Uterus (tissue), 4 donors: ENCODE results near the gene LRP2BP. TPM values are rescaled to one million over a fixed set of nuclear protein-coding genes. Genes with fewer than 3 reads are reported as not detected.
"Not testable (repeated sequence)": the region's sequence is repeated elsewhere in the genome, so short reads cannot be mapped to it uniquely, and the experiment has no call there.

Source experiments
- DNase-seq, 2 donors: peaks; one replicate each; pipeline ENCODE4 v3.0.0-alpha.2; 2019 to 2020
- H3K27ac ChIP-seq, 2 donors: fragments of 200-600 bp; sonication (generic); 1 replicate in 1 of 2; 2 replicates in 1 of 2; pipeline ENCODE4 v1.5.1; 2016 to 2018
- H3K27me3 ChIP-seq, 2 donors: fragments of 200-600 bp; sonication (generic); one replicate each; pipeline ENCODE4 v1.5.1; 2018 to 2019; ENCODE audit warnings: control low read depth in 1 of 2
- H3K36me3 ChIP-seq, 2 donors: fragments of 200-600 bp; sonication (generic); one replicate each; pipeline ENCODE4 v1.5.1; 2019; ENCODE audit warnings: control low read depth in 1 of 2
- H3K4me1 ChIP-seq, 2 donors: fragments of 200-600 bp; sonication (generic); one replicate each; pipeline ENCODE4 v1.5.1; 2018 to 2019; ENCODE audit warnings: control low read depth in 1 of 2
- H3K4me3 ChIP-seq, 2 donors: fragments of 200-600 bp; sonication (generic); 1 replicate in 1 of 2; 2 replicates in 1 of 2; pipeline ENCODE4 v1.5.1; 2018 to 2019; ENCODE audit warnings: mild to moderate bottlenecking in 1 of 2
- H3K9me3 ChIP-seq, 2 donors: fragments of 200-600 bp; sonication (generic); one replicate each; pipeline ENCODE4 v1.5.1; 2019; ENCODE audit warnings: control low read depth in 1 of 2
- POLR2A ChIP-seq, 2 donors: fragments of 450-650 bp; IDR thresholded peaks; one replicate each; pipeline ENCODE4 v1.6.1; 2016; ENCODE audit warnings: antibody characterized with exemption in 2 of 2, mild to moderate bottlenecking in 1 of 2, moderate library complexity in 1 of 2
- intact Hi-C: fragments of 100-400 bp; cut with DNase I; formaldehyde crosslinking; loops from one replicate; pipeline ENCODE4 v1.15.1; 2023; ENCODE audit warnings: low total_unique reads
- small RNA-seq: library from RNA; depleted of rRNA; stranded (forward); fragments of <200 nt; gene quantifications from one replicate; pipeline ENCODE3, GENCODE V24; 2016
- total RNA-seq, 4 donors: library from RNA; depleted of rRNA in 3 of 4; stranded (reverse); fragments of >200 nt in 3 of 4; gene quantifications; one replicate each; pipeline versions ENCODE4 v1.1.0 to v1.2.4, GENCODE V29; 2014 to 2023
- TF ChIP-seq, protein P1 (sequence below), 4 experiments: fragments of 200-600 bp in 2 of 4; fragments of 450-650 bp in 2 of 4; sonication (generic) in 2 of 4; IDR thresholded peaks; one replicate each; pipeline ENCODE4 v1.5.1; 2016 to 2019; ENCODE audit warnings: antibody characterized with exemption in 4 of 4, mild to moderate bottlenecking in 2 of 4, moderate library complexity in 1 of 4
- donor health status: DM: yes; HTN: yes; CAD: no.

The LRP2BP gene
- total RNA-seq, 4 donors from 2014 or later: 1.2 to 3.3 (median 2.0) TPM

DNA sequence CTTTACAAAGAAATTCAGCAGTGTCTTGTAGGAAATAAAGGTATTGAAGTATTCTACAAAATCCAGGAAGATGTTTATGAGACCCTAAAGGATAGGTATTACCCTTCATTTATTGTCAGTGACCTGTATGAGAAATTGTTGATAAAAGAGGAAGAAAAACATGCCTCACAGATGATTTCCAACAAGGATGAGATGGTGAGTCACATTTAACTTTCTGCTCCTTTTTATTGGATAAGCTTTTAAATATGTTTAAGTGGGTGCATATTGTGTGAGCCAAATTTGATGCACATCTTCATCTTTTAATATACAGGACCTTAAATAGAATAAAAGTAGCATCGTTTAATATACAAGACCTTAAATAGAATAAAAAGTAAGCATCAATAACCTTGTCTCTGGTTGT lies 72.1 kb downstream of the LRP2BP start:
- Histone ChIP-seq H3K4me1 (no peaks in the 10 kb centered on the region), H3K27me3 (no peaks in the 10 kb centered on the region), H3K9me3 (no peaks in the 10 kb centered on the region), H3K4me3 (no peak overlapping the region), H3K27ac (no peak overlapping the region), H3K36me3 (no peaks in the 10 kb centered on the region)
- no peak for DNase-seq
- TF ChIP-seq, protein P1, sequence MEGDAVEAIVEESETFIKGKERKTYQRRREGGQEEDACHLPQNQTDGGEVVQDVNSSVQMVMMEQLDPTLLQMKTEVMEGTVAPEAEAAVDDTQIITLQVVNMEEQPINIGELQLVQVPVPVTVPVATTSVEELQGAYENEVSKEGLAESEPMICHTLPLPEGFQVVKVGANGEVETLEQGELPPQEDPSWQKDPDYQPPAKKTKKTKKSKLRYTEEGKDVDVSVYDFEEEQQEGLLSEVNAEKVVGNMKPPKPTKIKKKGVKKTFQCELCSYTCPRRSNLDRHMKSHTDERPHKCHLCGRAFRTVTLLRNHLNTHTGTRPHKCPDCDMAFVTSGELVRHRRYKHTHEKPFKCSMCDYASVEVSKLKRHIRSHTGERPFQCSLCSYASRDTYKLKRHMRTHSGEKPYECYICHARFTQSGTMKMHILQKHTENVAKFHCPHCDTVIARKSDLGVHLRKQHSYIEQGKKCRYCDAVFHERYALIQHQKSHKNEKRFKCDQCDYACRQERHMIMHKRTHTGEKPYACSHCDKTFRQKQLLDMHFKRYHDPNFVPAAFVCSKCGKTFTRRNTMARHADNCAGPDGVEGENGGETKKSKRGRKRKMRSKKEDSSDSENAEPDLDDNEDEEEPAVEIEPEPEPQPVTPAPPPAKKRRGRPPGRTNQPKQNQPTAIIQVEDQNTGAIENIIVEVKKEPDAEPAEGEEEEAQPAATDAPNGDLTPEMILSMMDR (IDR thresholded peaks at IDR 0.05): no peak
- no peak for TF ChIP-seq POLR2A (IDR thresholded peaks at IDR 0.05)
- intact Hi-C loops: no loop called here

DNA sequence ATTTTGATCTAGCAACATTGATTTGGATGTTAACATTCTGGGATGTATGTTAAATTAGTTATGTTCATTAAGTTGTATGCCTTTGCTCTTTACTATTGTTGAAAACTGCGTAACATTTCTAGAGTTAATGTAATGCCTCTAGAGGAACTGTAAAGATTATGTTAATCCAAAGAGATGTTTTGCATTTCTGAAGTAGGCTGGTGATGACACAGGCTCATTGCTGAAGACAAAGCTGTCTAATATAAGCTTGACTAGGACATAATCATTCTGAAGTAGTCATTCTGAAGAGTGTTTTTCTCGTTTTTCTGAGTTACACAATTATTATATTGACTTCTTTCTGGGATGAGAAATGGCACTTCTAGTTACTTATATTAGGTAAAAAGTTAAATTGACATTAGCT lies 72.9 kb downstream of the LRP2BP start:
- no peaks in the 10 kb centered on the region for H3K27me3 ChIP-seq
- H3K36me3 ChIP-seq: no peaks in the 10 kb centered on the region
- intact Hi-C loops: no loop called here
- H3K27ac ChIP-seq: no peak overlapping the region
- H3K4me3 ChIP-seq: no peak overlapping the region
- no peaks in the 10 kb centered on the region for H3K4me1 ChIP-seq
- TF ChIP-seq, protein P1 (IDR thresholded peaks at IDR 0.05): no peak
- TF ChIP-seq POLR2A (IDR thresholded peaks at IDR 0.05): no peak
- no peaks in the 10 kb centered on the region for H3K9me3 ChIP-seq
- DNase-seq: no peak

GRCh38 chr4:185318679-185319078 lies 77.0 kb downstream of the LRP2BP start:
- H3K9me3 ChIP-seq: no peaks in the 10 kb centered on the region
- no peaks in the 10 kb centered on the region for H3K27me3 ChIP-seq
- no peaks in the 10 kb centered on the region for H3K4me1 ChIP-seq
- H3K36me3 ChIP-seq: no peaks in the 10 kb centered on the region
- no peak overlapping the region for H3K27ac ChIP-seq
- intact Hi-C loops: no loop called here
- no peak for DNase-seq
- TF ChIP-seq, protein P1 (IDR thresholded peaks at IDR 0.05): no peak
- TF ChIP-seq POLR2A (IDR thresholded peaks at IDR 0.05): no peak
- H3K4me3 ChIP-seq: no peak overlapping the region

DNA sequence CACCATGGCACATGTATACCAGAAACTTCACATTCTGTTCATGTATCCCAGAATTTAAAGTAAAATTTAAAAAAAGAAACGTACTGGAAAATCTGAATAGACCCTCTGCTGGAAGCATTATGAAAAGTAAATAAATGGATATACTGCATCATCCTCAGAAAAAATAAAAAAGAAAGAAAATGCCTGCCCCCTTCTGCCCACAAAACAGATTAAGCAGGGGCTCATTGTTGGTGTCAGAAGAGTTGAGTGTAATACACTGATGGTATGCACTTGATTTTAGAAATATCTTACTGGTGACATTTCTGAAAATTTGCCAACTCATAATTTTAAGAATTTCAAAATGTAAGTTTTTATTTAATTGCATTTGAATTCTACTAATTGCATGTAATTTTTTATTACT lies 77.8 kb downstream of the LRP2BP start:
- Histone ChIP-seq H3K27me3 (no peaks in the 10 kb centered on the region), H3K4me3 (no peak overlapping the region), H3K9me3 (no peaks in the 10 kb centered on the region), H3K36me3 (no peaks in the 10 kb centered on the region), H3K4me1 (no peaks in the 10 kb centered on the region), H3K27ac (no peak overlapping the region)
- TF ChIP-seq POLR2A (IDR thresholded peaks at IDR 0.05): no peak
- TF ChIP-seq, protein P1 (IDR thresholded peaks at IDR 0.05): no peak
- no peak for DNase-seq
- intact Hi-C loops: no loop called here

DNA sequence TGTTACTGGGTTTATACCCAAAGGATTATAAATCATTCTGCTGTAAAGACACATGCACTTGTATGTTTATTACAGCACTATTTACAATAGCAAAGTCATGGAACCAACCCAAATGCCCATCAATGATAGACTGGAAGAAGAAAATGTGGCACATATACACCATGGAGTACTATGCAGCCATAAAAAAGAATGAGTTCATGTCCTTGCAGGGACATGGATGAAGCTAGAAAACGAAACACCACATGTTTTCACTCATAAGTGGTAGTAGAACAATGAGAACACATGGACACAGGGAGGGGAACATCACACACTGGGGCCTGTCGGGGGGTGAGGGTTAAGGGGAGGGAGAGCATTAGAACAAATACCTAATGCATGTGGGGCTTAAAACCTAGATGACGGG lies 78.3 kb downstream of the LRP2BP start:
- H3K27me3 ChIP-seq, H3K4me3 ChIP-seq, H3K27ac ChIP-seq, H3K36me3 ChIP-seq, intact Hi-C loops, H3K4me1 ChIP-seq, H3K9me3 ChIP-seq, DNase-seq: not testable (repeated sequence)

Small RNAs within 50 kb of the gene (small RNA-seq; reads per million reads assigned to genes)
- not detected for gene RF00019

Other genes with a start within 250 kb of the LRP2BP start
- 10 to 100 TPM; 20.9 to 63.1 (median 42.0) TPM for gene CFAP97, start 191.9 kb downstream of the LRP2BP start, total RNA-seq
- 100 to 1,000 TPM in 1 of 4 donors, 10 to 100 TPM in 2, 1 to 10 TPM in 1; 7.1 to 113 (median 20.9) TPM for gene SNX25, start 186.3 kb downstream of the LRP2BP start, total RNA-seq
- 10 to 100 TPM in 2 of 4 donors, 1 to 10 TPM in 1, under 1 TPM in 1; 0.51 to 17.6 (median 10.9) TPM for gene ANKRD37, start 917 bp upstream of the LRP2BP start, total RNA-seq
- gene UFSP2, start 30.0 kb upstream of the LRP2BP start, total RNA-seq: 100 to 1,000 TPM in 1 of 4 donors, 10 to 100 TPM in 3; 18.2 to 170 (median 55.8) TPM
- 1 to 10 TPM in 2 of 4 donors, under 1 TPM in 1, not detected in 1; 0.29 to 2.6 (median 2.1) TPM for gene CCDC110, start 75.8 kb upstream of the LRP2BP start, total RNA-seq
- gene PDLIM3, start 139.6 kb upstream of the LRP2BP start, total RNA-seq: 100 to 1,000 TPM; 131 to 771 (median 450) TPM